ENCODE results near the gene MRPS7.

Gene MRPS7

GRCh38 chr17:75261336-75262111 lies at the start of gene MRPS7, which contains the start of gene GGA3:
Gene MRPS7 (plus strand): TSS chr17:75261879. CDS start chr17:75261901, 22 bp downstream.
Gene GGA3 (minus strand): TSS chr17:75261606. CDS start chr17:75261587, 19 bp downstream.
- peak within 1 kb of the TSS; percentile 66 to 94 (median 74) for H3K4me3 ChIP-seq
- peak within 1 kb of the TSS; percentile 91 to 100 (median 96) for H3K27ac ChIP-seq

GRCh38 chr17:75218131-75218530 lies 43.5 kb upstream of the MRPS7 start:
- Histone ChIP-seq H3K4me3 (no peak overlapping the region), H3K27ac (no peak overlapping the region)

GRCh38 chr17:75219815-75220214 lies 41.9 kb upstream of the MRPS7 start:
- no peak overlapping the region for H3K27ac ChIP-seq
- H3K4me3 ChIP-seq: no peak overlapping the region

GRCh38 chr17:75225016-75225415 lies 36.7 kb upstream of the MRPS7 start:
- no peak overlapping the region for H3K4me3 ChIP-seq
- no peak overlapping the region for H3K27ac ChIP-seq

- Histone ChIP-seq H3K27ac (peak overlapping the region in 10 of 21 experiments; percentile 11 to 73 (median 46)), H3K4me3 (no peak overlapping the region)
These were observed 34.0 kb upstream of the MRPS7 start for GRCh38 chr17:75227729-75228128.

GRCh38 chr17:75228305-75228704 lies 33.4 kb upstream of the MRPS7 start:
- Histone ChIP-seq H3K4me3 (no peak overlapping the region), H3K27ac (peak overlapping the region in 12 of 21 experiments; percentile 10 to 79 (median 54))

- peak overlapping the region in 16 of 21 experiments; percentile 2 to 79 (median 44) for H3K27ac ChIP-seq
- no peak overlapping the region for H3K4me3 ChIP-seq
These were observed 32.8 kb upstream of the MRPS7 start for GRCh38 chr17:75228847-75229246.

GRCh38 chr17:75231071-75231470 lies 30.6 kb upstream of the MRPS7 start:
- H3K4me3 ChIP-seq: no peak overlapping the region

GRCh38 chr17:75231741-75232464 lies 29.8 kb upstream of the MRPS7 start:
- H3K27ac ChIP-seq: no peak overlapping the region
- H3K4me3 ChIP-seq: no peak overlapping the region

More at GRCh38 chr17:75231071-75231470, 30.6 kb upstream of the MRPS7 start:
- no peak overlapping the region for H3K27ac ChIP-seq

GRCh38 chr17:75232786-75233185 lies 28.9 kb upstream of the MRPS7 start:
- no peak overlapping the region for H3K4me3 ChIP-seq
- no peak overlapping the region for H3K27ac ChIP-seq

GRCh38 chr17:75237100-75238014 lies 24.3 kb upstream of the MRPS7 start:
- no peak overlapping the region for H3K4me3 ChIP-seq
- no peak overlapping the region for H3K27ac ChIP-seq

- no peak overlapping the region for H3K27ac ChIP-seq
- H3K4me3 ChIP-seq: no peak overlapping the region
These were observed 23.6 kb upstream of the MRPS7 start for GRCh38 chr17:75238020-75238580.

GRCh38 chr17:75238684-75239191 lies 22.9 kb upstream of the MRPS7 start:
- Histone ChIP-seq H3K4me3 (no peak overlapping the region), H3K27ac (peak overlapping the region in 1 of 21 experiments; percentile 3)

- Histone ChIP-seq H3K4me3 (no peak overlapping the region), H3K27ac (peak overlapping the region in 1 of 21 experiments; percentile 2)
These were observed 22.5 kb upstream of the MRPS7 start for GRCh38 chr17:75239214-75239613.

- Histone ChIP-seq H3K4me3 (no peak overlapping the region), H3K27ac (peak overlapping the region in 3 of 21 experiments; percentile 11 to 49 (median 24))
These were observed 21.8 kb upstream of the MRPS7 start for GRCh38 chr17:75239778-75240393.

- Histone ChIP-seq H3K27ac (peak overlapping the region in 6 of 21 experiments; percentile 24 to 49 (median 40)), H3K4me3 (no peak overlapping the region)
These were observed 21.1 kb upstream of the MRPS7 start for GRCh38 chr17:75240394-75241142.

GRCh38 chr17:75241143-75241430 lies 20.6 kb upstream of the MRPS7 start:
- peak overlapping the region in 5 of 21 experiments; percentile 31 to 49 (median 43) for H3K27ac ChIP-seq
- H3K4me3 ChIP-seq: no peak overlapping the region

- Histone ChIP-seq H3K27ac (peak overlapping the region in 9 of 21 experiments; percentile 11 to 73 (median 53)), H3K4me3 (no peak overlapping the region)
These were observed 20.2 kb upstream of the MRPS7 start for GRCh38 chr17:75241502-75241901.
